Cardiac fibroblast (primary cell): ENCODE results near the gene NAT10.
"Not testable (repeated sequence)": the region's sequence is repeated elsewhere in the genome, so short reads cannot be mapped to it uniquely, and the experiment has no call there.

Source experiments
- DNase-seq, 2 donors: peaks; one replicate each; pipeline versions ENCODE4 v3.0.0 to v3.0.0-alpha.2; 2010; ENCODE audit warnings: low read depth in 2 of 2
- H3K4me3 ChIP-seq, 2 donors: replicated peaks in 1 of 2; 1 replicate in 1 of 2; 2 replicates in 1 of 2; pipeline ENCODE4 v1.5.1; 2011; ENCODE audit warnings: low read depth in 2 of 2, low read length in 2 of 2, mild to moderate bottlenecking in 2 of 2, moderate library complexity in 1 of 2
- CTCF ChIP-seq: IDR thresholded peaks from one replicate; pipeline ENCODE4 v1.5.1; 2011; ENCODE audit warnings: low read depth, mild to moderate bottlenecking, low read length, inconsistent platforms

The NAT10 gene

GRCh38 chr11:34080609-34081008, 24.8 kb upstream of the NAT10 start:
- DNase-seq: no peak
- no peak for TF ChIP-seq CTCF
- H3K4me3 ChIP-seq: no peak overlapping the region

GRCh38 chr11:34084637-34085036, 20.8 kb upstream of the NAT10 start:
- TF ChIP-seq CTCF: no peak
- H3K4me3 ChIP-seq: no peak overlapping the region
- DNase-seq: no peak

- TF ChIP-seq CTCF: no peak
- peak in 1 of 2 donors; percentile 26 for DNase-seq
These were observed 18.7 kb upstream of the NAT10 start for GRCh38 chr11:34086554-34087283.

GRCh38 chr11:34091825-34092224, 13.6 kb upstream of the NAT10 start:
- no peak for TF ChIP-seq CTCF
- no peak for DNase-seq
- no peak overlapping the region for H3K4me3 ChIP-seq

More at GRCh38 chr11:34086554-34087283, 18.7 kb upstream of the NAT10 start:
- H3K4me3 ChIP-seq: no peak overlapping the region

GRCh38 chr11:34094900-34095299, 10.5 kb upstream of the NAT10 start:
- DNase-seq, H3K4me3 ChIP-seq: not testable (repeated sequence)

GRCh38 chr11:34098813-34099212, 6.6 kb upstream of the NAT10 start:
- no peak for TF ChIP-seq CTCF
- no peak overlapping the region for H3K4me3 ChIP-seq
- no peak for DNase-seq

GRCh38 chr11:34104680-34105078, 750 bp upstream of the NAT10 start:
- no peak for DNase-seq
- no peak for TF ChIP-seq CTCF

More at GRCh38 chr11:34104680-34105078, 750 bp upstream of the NAT10 start:
- peak overlapping the region; percentile 95 to 98 for H3K4me3 ChIP-seq
